ENCODE results near the gene GATAD2B.
"Not testable (repeated sequence)": the region's sequence is repeated elsewhere in the genome, so short reads cannot be mapped to it uniquely, and the experiment has no call there.

The GATAD2B gene

GRCh38 chr1:153775458-153776327 lies 147.1 kb downstream of the GATAD2B start:
- no peak for DNase-seq

GRCh38 chr1:153774780-153775457 lies 147.9 kb downstream of the GATAD2B start, which contains the start of gene SLC27A3:
SLC27A3 (plus strand) TSS chr1:153775407; CDS start chr1:153775498, 91 bp downstream.
- no peak for DNase-seq

DNA sequence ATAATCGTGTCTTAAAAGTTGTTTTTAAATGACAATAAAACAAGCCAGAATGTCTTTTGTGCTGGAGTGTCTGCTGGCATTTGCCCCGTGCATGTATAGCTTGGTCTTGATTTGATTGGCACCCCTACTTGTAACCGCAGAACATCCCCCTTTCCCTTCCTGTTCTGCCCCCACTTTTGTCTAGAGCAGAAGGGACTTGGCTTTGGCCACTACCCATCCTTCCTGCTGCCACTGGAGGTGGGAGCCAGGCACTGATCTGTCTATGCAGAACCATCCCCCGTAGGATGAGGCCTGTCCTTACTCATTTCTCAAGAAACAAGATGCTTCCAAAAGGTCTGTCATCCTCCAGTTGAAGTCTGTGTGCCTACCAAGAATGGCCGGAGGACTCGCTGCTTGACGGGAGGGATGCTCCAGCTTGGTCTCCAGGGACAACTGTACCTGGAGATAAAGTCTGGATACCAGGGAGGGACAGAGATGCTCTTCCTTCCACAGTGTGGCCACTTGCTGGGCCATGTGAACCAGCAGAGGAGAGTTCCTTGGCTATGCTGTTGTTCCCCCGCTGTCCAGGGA lies 148.7 kb downstream of the GATAD2B start:
- no peak for DNase-seq

- no peak for DNase-seq
Measured at GRCh38 chr1:153773096-153773921, 149.5 kb downstream of the GATAD2B start.

- DNase-seq: no peak
Measured at GRCh38 chr1:153771841-153772593, 150.8 kb downstream of the GATAD2B start.

DNA sequence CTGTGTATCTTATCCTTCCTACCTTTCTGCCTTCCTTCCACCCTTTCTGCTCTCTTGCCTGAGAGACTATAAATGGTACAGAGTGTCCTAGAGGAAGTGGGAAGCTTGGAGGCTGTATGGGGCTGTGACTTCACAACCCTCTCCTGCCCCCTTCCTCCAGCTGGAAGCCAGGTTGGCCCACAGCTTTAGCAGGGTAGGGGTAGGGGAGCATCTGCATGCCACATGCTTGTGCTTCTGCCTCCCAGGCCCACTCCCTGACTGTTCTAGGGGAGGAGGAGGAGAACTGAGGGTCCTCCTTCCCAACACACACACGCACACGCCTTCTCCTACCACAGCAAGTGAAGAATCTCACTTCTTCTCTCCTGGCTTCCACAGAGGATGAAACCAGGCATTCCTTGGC lies 151.5 kb downstream of the GATAD2B start:
- no peak for DNase-seq

GRCh38 chr1:153770797-153771196 lies 152.0 kb downstream of the GATAD2B start:
- DNase-seq: no peak

GRCh38 chr1:153769221-153769620 lies 153.6 kb downstream of the GATAD2B start:
- no peak for DNase-seq

GRCh38 chr1:153768316-153769181 lies 154.2 kb downstream of the GATAD2B start:
- DNase-seq: no peak

DNA sequence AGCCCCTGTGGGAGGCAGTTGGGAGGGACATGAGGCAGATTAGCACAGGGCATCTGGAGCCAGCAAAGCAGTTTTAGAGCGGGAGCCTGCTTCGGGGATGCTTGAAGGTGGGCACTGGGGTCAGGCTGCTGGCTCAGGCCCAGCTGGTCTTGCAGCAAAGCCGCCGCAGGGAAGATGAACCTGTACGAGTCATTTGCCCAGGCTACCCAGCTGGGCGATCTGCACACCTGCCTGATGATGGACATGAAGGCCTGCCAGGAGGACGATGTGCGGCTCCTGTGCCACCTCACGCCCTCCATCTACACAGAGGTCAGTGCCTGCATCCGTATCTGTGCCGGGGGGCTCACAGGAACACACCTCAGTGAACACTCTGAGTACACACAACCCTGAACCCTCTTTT lies 155.3 kb downstream of the GATAD2B start:
- no peak for DNase-seq

- DNase-seq: not testable (repeated sequence)
Measured at GRCh38 chr1:153766663-153767062, 156.1 kb downstream of the GATAD2B start.

DNA sequence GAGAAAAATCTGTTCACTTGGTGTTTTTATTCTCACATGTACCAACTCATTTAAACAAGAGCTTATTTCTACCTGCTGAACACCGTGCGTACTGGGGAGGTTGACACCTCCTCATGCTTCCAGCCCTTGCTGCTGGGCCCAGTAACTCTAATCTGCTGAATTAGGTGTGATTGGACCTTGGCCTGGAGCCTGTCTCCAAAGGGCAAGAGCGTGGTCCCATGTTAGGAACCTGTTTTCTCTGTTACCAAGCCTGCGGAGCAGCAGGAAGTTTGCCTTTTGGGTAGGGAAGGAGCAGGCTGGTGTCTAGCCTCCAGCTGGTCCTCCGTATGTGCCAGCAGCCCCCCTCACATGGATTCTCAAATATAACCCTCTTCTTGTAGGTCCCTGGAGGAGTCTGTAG lies 158.5 kb downstream of the GATAD2B start:
- DNase-seq: no peak

DNA sequence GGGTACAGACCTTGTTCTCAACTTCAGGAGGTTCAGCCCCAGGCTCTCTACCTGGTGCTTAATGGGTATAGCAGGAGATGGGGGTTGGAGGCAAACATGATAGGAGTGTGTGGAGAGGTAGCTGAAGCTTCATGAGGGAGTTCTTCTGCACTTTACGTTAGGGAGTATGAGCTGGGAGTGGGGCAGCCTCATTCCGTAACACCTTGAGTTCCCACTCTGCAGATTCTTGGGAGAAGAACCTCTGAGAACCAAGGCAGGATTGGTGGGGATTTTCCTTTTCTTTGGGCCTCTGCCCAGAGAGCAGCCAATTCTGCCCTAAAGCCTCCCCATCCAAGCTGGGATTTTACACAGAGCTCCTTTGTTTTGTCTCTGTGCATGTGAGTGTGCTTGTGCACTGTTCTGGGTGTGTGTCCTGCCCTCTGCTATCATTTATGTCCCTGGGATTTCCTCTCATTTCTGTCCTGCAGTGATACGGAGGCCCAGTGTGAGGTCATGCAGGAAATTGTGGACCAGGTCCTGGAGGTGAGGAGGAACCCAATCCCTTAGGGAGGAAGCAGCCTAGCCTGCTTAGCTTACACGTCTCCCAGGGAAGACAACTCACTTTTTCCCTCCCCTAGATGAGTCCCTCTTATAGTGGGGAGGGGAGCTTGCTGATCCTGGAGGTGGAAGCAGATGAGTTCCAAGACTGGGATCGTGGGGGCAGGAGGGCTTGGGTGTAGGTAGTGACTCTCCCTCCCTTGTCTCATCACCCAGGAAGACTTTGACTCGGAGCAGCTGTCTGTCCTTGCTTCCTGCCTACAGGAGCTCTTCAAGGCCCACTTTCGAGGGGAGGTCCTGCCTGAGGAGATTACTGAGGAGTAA lies 159.2 kb downstream of the GATAD2B start:
- no peak for DNase-seq

DNA sequence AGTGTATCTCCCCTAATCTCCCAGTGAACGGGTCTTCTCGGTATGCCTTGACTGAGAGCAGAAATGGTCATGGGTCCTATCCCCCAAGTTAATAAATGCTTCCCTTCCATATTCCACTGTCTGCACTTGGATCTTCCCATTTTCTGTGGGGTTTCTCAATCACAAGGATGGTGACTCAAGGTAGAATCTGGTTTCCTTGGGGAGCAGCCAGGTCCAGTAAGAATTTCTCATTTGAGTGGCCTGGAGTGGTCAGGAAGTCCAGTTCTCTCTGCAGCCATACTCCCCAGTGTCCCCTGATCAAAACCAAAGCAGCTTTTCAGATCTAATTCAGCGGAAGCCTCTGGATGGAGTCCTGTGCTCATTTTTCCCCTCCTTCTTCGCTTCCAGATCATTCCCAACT lies 162.3 kb downstream of the GATAD2B start:
- DNase-seq: no peak

Data from GDM1 (cell line).